VCaP (cell line): ENCODE data around the gene LAPTM4A.

ENCODE experiments used
- H3K27ac ChIP-seq: fragments of 450-650 bp; 2 replicates; pipeline ENCODE4 v1.5.1; 2017
- TF ChIP-seq, protein P1 (sequence below): fragments of 450-650 bp; conservative IDR thresholded peaks from 2 replicates; pipeline ENCODE4 v1.5.1; 2017; ENCODE audit warnings: mild to moderate bottlenecking, moderate library complexity

Gene LAPTM4A

DNA sequence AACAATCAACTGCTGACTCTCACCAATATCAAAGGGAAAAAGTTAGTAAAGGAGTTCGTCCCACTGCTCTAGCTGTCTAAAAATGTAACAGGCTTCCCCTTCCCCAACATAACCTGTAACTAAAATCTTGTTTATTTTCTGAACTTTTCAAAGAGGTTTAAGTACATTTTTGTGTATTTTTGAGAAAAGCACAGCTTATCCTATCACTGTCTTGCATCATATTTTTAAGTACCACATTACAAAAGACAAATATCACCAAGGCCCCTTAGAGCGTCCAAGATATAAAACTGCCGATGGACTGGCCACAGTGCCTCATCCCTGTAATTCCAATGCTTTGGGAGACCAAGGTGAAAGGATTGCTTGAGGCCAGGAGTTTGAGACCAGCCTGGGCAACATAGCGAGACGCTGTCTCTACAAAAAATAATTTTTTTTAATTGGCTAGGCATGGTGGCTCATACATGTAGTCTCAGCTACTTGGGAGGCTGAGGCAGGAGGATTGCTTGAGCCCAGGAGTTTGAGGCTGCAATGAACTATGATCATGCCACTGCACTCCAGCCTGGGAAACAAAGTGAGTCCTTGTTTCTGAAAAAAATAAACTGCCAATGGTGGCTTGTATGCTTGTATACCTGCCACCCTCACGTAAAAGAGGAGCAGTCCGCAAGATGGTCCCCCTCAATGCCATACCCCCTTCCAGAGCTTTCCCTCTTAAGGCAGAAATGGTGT is 21.2 kb upstream of the LAPTM4A start:
- no peak overlapping the region for H3K27ac ChIP-seq
- TF ChIP-seq, protein P1, sequence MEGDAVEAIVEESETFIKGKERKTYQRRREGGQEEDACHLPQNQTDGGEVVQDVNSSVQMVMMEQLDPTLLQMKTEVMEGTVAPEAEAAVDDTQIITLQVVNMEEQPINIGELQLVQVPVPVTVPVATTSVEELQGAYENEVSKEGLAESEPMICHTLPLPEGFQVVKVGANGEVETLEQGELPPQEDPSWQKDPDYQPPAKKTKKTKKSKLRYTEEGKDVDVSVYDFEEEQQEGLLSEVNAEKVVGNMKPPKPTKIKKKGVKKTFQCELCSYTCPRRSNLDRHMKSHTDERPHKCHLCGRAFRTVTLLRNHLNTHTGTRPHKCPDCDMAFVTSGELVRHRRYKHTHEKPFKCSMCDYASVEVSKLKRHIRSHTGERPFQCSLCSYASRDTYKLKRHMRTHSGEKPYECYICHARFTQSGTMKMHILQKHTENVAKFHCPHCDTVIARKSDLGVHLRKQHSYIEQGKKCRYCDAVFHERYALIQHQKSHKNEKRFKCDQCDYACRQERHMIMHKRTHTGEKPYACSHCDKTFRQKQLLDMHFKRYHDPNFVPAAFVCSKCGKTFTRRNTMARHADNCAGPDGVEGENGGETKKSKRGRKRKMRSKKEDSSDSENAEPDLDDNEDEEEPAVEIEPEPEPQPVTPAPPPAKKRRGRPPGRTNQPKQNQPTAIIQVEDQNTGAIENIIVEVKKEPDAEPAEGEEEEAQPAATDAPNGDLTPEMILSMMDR = no peak

DNA sequence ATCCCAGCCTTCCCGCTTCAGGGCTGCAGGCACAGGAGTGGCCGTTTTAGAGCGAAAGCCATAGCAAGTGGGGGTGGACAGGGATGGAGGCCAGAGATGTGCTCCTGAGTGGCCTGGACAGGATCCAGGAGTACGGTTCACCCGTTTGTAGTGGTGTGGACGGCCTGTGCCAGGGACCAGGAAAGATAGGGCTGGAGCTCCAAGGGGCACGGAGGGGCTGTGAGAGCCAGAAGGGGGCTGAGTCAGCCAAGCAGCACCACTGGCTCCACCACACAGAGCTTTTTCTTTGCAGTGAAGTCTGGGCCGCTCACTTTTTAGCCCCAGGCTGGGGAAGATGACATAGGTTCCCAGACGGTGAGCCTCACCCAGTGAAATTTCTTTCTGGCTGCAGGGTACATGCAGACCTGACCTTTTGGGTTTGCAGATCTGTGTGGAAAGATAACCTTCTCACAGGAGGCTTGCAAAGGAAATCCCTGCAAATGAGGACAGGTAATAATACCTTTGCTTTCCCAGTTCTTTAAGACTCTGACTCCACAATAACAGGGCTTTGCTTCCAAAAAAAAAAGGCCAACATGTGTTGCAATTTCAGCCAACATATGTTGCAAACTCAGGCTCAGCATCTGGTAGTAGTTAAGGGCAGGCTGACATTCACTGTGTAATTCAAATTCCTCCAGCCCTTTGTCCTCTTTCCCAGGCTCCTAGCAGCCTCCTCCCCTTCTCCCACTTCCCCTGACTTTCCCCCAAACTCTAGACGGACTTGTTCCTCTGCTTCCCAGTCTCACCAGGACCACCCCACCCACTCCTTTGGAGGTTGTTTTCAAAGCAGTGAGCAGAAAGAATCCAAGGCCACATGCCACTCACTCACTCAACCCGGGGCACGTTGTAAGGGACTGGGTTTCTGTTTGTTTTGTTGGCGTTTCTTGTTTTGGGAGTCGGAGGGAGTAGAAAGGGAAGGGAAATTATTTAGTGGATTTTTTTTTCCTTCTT is 20.3 kb upstream of the LAPTM4A start:
- TF ChIP-seq, protein P1 = no peak
- H3K27ac ChIP-seq = no peak overlapping the region

DNA sequence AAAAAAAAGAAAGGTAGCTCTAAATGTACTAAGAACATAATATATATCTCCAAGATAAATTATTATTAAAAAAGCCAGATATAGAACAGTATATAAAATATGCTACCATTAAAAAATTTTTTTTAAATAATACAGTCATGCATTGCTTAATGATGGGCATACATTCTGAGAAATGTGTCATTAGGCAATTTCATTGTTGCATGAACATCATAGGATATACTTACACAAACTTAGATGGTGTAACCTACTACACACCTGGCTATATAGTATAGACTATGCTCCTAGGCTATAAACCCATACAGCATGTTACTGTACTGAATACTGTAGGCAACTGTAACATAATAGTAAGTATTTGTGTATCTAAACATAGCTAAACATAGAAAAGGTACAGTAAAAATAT is 18.3 kb upstream of the LAPTM4A start:
- no peak overlapping the region for H3K27ac ChIP-seq
- TF ChIP-seq, protein P1 = no peak

DNA sequence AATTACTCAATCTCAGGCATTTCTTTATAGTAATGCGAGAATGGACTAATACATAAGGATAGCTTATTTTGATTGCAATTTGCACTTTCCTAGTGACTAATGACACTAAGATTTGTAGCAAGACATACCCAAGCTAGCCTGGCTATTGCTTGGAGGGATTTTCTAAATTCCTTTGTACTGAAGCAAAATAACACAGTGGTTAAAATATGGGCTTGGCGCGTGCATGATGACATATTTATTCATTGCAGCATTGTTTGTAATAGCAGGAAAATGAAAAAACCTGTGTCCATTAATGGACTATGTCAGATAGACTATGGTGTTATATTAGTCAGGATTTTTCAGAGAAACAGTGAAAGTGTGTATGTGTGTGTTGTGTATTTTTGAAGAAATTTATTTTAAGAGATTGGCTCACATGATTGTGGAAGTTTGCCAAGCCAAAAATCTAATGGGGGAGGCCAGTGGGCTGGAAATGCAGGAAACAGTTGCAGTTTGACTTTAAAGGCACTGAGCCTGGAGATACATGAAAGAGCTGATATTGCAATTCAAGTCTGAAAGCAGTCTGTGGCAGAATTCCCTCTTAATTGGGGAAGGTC is 16.7 kb upstream of the LAPTM4A start:
- no peak overlapping the region for H3K27ac ChIP-seq
- TF ChIP-seq, protein P1 = no peak

DNA sequence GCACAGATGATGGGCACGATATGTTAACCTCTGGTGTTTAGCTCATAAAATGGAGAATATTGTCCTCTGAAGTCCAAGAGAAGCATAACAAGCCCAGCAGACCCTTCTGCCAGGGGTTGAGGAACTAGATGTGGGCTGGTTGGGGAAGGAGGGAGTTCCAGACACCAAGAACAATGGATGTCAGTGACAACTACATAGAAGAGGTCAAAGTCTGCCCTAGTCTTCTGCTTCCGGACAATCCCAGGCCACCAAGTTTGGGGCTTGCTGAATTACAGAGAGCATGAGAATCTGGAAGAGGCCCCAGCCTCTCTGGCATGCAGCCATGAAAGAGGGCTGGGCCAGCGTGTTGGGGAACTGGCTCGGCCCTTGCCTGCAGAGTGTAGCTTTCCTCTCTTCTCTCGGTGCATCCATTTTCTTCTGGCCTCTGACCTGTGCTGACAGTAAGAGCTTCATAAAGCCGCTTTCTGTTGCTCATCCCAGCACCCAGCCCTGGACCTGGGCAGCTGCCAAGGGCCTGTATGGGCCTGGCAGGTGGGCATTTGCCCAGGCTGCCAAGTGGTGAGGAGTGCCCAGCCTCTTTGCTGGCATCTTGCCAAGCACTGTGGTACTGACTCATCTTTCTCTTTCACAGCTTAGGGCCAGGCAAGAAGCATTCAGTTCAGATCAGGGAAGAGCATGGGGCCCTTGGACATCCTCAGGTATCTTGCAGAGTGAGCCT is 14.6 kb upstream of the LAPTM4A start:
- TF ChIP-seq, protein P1 = no peak

DNA sequence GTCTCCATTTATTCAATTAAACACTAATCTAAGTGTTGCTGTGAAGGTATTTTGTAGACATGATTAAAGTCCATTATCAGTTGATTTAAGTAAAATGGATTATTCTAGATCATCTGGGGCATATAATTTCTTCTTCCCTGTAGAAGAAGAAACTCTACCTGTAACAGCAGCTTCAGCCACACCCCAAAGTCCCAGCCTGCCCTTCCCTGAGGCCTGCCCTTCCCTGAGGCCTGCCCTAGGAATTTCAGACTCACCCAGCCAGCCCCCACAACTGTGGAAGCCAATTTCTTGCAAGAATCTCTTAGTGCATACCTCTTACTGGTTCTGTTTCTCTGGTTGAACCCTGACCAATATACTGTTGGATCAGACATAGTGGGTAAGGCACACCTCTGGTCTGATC is 13.4 kb upstream of the LAPTM4A start:
- H3K27ac ChIP-seq = no peak overlapping the region; the same call in 1 of the 2 replicates
- TF ChIP-seq, protein P1 = no peak

More for the DNA sequence above, 14.6 kb upstream of the LAPTM4A start:
- peak overlapping the region; percentile 55 for H3K27ac ChIP-seq
